IgD-negative memory B cell (primary cell): ENCODE data around the gene TDRD1. TPM values are rescaled to one million over a fixed set of nuclear protein-coding genes. Genes with fewer than 3 reads are reported as not detected.
A peak's percentile ranks its signal among the peaks of the same experiment; 100 is the strongest.

ENCODE experiments used
- H3K27ac Mint-ChIP-seq, 3 donors: one replicate each; pipeline ENCODE4 v1.8.0; 2020 to 2022; ENCODE audit warnings: mild to moderate bottlenecking in 3 of 3, mixed read lengths in 3 of 3, moderate library complexity in 1 of 3
- H3K27me3 Mint-ChIP-seq: one replicate; pipeline ENCODE4 v1.8.0; 2021; ENCODE audit warnings: mixed read lengths
- H3K36me3 Mint-ChIP-seq: one replicate; pipeline ENCODE4 v1.8.0; 2020; ENCODE audit warnings: mild to moderate bottlenecking, mixed read lengths
- H3K4me1 Mint-ChIP-seq, 3 donors: one replicate each; pipeline ENCODE4 v1.8.0; 2020 to 2022; ENCODE audit warnings: mixed read lengths in 3 of 3, mild to moderate bottlenecking in 1 of 3
- H3K4me3 Mint-ChIP-seq, 4 donors: one replicate each; pipeline ENCODE4 v1.8.0; 2020 to 2022; ENCODE audit warnings: mild to moderate bottlenecking in 4 of 4, mixed read lengths in 4 of 4, moderate library complexity in 3 of 4
- H3K9me3 Mint-ChIP-seq, 3 donors: one replicate each; pipeline ENCODE4 v1.8.0; 2020 to 2021; ENCODE audit warnings: mixed read lengths in 3 of 3, mild to moderate bottlenecking in 1 of 3
- polyA plus RNA-seq: library from polyadenylated mRNA; unstranded; fragments of 300-500 nt; fragmentation: Illumina TruSeq; gene quantifications from one replicate; pipeline ENCODE4 v1.2.3, GENCODE V29; 2021

Gene TDRD1
- polyA plus RNA-seq, 1 donor from 2014 or later: not detected

DNA sequence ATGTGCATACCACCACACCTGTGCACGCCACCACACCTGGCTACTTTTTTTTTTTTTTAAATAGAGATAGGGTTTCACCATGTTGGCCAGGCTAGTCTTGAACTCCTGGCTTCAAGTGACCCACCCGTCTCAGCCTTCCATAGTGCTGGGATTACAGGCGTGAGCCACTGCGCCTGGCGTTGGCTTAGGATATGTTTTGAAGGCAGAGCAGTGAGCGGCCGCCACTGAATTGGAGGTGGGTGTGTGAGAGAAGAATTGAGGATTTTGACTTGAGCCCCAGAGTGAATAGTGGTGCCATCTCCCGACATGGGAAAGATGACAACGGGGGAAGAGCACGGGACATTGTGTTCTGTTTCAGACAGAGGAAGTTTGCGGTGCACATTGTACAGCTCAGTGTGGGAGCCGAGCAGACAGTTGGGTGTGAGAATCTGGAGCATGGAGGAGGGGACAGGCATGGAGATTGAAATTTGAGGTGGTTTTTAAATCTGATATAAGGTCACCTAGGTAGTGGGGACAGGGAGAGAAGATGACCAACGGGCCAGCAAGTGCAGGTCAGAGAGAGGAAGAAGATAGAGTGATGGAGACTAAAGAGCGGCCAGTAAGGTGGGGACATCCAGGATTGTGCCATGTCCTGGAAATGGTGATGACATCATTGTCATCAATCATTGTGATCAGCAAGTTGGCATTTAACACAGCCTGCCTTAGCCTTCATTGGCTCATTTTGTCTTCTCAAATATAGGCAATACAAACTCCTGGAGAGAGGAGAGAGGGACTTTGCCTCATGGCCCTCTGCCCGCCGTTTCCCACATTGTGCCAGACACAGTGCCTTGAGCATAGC, 95.7 kb downstream of the TDRD1 start:
- H3K4me1 Mint-ChIP-seq: peaks cover 0 to 2% (median 0%) of the 10 kb centered on the region in 3 donors
- no peak overlapping the region for H3K4me3 Mint-ChIP-seq
- no peak overlapping the region for H3K27ac Mint-ChIP-seq
- H3K9me3 Mint-ChIP-seq: no peaks in the 10 kb centered on the region
- H3K36me3 Mint-ChIP-seq: peaks cover 2% of the 10 kb centered on the region
- peaks cover 14% of the 10 kb centered on the region for H3K27me3 Mint-ChIP-seq

DNA sequence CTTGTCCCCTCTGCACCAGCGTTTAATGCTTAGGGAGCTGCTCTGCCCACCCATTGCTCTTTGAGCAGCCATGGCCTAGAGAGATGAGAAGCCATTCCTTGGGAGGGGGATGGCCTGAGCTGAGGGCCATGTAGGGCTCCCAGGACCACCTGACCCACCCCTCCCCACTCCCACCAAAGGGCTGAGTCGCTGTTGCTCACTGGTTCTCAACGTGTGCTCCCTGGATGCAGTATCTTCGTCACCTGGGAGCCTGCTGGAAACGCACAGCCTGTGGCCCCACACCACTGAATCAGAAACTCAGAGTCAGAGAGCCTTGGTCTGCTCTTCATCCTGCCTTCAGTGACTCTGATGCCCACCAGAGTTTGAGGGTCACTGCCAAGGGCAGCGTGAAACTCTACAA, 96.9 kb downstream of the TDRD1 start:
- Mint-ChIP-seq H3K36me3 (peaks cover 2% of the 10 kb centered on the region), H3K9me3 (no peaks in the 10 kb centered on the region), H3K4me1 (peaks cover 0 to 2% (median 0%) of the 10 kb centered on the region in 3 donors), H3K27ac (no peak overlapping the region), H3K4me3 (no peak overlapping the region), H3K27me3 (peaks cover 11% of the 10 kb centered on the region)

DNA sequence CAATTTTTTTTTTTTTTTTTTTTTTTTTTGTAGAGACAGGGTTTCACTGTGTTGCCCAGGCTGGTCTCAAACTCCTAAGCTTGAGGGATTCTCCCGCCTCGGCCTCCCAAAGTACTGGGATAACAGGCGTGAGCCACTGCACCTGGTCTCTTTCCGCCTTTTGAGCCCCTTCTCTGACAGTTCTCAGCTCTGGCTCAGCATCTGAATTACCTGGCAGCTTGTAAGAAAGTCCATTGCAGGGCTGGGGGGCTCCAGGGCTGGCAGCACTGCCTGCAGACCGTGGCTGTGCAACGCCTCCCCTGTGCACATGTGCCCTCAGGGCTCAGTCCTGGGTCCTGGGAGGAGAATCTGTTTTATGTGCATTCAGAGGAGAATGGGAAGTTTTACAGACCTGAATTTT, 97.5 kb downstream of the TDRD1 start:
- Mint-ChIP-seq H3K4me1 (peaks cover 0 to 2% (median 0%) of the 10 kb centered on the region in 3 donors), H3K27ac (no peak overlapping the region), H3K9me3 (no peaks in the 10 kb centered on the region), H3K27me3 (peaks cover 11% of the 10 kb centered on the region), H3K4me3 (no peak overlapping the region), H3K36me3 (peaks cover 2% of the 10 kb centered on the region)

DNA sequence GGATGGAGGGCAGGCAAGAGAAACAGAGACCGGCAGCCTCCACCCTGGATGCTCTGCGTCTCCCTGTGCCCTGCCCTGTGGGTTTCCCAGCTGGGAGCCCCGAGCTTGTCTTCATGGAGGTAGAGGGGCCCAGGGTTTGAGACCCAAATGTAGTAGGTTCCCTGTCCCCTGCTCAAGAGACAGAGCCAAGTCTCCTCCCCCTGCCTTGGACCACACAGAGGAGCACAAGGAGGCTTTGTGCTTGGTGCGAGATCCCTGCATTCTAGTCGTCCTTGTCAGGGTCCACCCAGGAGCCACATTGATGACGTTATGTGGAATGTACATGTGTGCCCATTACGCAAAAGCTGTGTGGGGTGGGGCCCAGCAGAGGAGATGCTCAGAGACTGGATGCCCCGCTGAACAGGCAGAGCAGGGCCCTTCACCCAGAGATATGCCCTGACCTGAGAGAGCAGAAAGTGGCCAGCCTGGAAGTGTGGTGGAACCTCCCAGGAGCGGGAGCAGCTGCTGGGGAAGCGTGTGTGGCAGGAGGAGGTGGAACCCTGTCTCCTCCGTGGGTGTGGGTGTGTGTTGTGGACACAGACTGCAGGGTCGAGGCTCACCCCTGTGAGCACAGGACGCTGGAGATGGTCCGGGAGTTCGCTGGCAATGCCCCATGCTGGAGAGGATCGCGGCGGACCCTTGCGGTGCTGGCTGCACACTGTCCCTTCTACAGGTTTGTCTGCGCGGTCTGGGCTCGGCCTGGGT, 99.2 kb downstream of the TDRD1 start:
- Mint-ChIP-seq H3K27ac (peak overlapping the region in 1 of 3 donors; percentile 59), H3K36me3 (peaks cover 2% of the 10 kb centered on the region), H3K4me3 (no peak overlapping the region), H3K27me3 (peaks cover 11% of the 10 kb centered on the region), H3K4me1 (peaks cover 0 to 4% (median 0%) of the 10 kb centered on the region in 3 donors), H3K9me3 (no peaks in the 10 kb centered on the region)

DNA sequence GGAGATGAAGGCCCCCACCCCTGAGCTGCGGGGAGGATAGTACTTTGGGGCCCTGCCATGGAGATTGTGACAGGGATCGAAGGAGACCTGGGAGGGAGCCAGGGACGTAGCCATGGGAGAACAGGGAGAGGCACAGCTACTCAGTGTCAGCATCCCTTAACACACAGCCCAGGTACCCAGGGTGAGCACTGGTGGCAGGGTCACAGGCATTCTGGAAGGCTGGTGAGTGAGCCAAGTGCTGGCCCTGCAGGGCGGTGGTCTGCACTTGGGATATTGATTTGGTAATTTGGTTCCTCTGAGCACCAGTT, 99.7 kb downstream of the TDRD1 start:
- Mint-ChIP-seq H3K4me3 (no peak overlapping the region), H3K27ac (no peak overlapping the region), H3K27me3 (peaks cover 11% of the 10 kb centered on the region), H3K9me3 (no peaks in the 10 kb centered on the region), H3K4me1 (peaks cover 0 to 4% (median 0%) of the 10 kb centered on the region in 3 donors), H3K36me3 (peaks cover 2% of the 10 kb centered on the region)

DNA sequence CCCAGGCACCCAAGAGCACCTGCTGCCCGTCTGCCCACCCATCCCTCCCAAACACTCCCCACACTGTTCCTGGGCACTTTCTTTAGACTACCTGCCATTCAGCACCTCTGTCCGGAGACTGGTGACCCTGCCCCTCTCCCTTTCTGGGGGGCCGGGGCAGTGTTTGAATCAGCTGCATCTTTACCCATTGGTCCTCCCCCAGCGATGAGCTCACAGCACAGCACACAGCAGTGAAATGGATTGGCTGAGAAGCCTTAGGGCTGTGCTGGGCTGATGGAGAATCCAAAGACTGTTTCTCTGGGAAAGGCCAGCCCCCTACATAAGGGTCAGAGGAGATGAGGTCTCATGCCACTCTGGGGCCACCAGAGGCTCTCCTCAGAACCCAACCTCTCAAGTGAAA, 100.1 kb downstream of the TDRD1 start:
- H3K4me3 Mint-ChIP-seq: no peak overlapping the region
- no peaks in the 10 kb centered on the region for H3K9me3 Mint-ChIP-seq
- H3K36me3 Mint-ChIP-seq: peaks cover 2% of the 10 kb centered on the region
- H3K27me3 Mint-ChIP-seq: peaks cover 11% of the 10 kb centered on the region
- peaks cover 0 to 4% (median 0%) of the 10 kb centered on the region in 3 donors for H3K4me1 Mint-ChIP-seq
- no peak overlapping the region for H3K27ac Mint-ChIP-seq

DNA sequence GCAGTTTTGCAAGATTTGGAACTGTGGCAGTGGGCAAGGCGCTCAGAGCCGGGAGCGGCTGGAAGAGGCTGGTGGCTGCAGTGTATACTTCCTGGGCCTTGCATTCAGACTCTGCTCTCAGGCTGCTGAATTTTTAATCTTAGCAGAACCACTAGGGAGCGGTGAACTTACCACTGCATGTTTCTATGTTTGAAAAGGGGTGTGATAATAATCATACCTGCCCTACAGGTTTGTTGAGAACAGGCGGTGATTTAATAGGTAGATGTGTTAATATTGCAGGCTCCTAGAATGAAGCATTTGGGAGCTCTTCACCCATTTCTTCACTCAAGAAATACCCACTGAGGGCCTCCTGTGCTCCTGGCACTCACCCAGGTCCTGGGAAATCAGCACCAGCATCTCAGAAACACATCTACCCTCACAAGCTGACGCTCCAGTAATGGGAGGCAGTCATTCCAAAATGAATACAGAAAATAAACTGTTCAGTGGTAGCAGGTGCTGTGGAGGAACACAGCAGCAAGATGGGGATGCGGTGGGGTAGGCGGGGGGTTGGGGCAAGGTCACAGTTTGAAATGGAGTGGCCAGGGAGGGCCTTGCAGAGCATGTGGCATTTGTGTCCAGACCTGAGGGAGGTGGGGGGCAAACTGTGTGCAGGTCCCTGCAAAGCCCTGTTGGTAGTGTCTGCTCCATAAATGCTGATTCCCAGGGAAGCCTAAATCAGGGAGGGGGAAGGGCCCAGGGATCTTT, 100.9 kb downstream of the TDRD1 start:
- Mint-ChIP-seq H3K27me3 (peaks cover 8% of the 10 kb centered on the region), H3K4me3 (no peak overlapping the region), H3K9me3 (no peaks in the 10 kb centered on the region), H3K27ac (no peak overlapping the region), H3K36me3 (peaks cover 2% of the 10 kb centered on the region), H3K4me1 (peaks cover 0 to 4% (median 0%) of the 10 kb centered on the region in 3 donors)

DNA sequence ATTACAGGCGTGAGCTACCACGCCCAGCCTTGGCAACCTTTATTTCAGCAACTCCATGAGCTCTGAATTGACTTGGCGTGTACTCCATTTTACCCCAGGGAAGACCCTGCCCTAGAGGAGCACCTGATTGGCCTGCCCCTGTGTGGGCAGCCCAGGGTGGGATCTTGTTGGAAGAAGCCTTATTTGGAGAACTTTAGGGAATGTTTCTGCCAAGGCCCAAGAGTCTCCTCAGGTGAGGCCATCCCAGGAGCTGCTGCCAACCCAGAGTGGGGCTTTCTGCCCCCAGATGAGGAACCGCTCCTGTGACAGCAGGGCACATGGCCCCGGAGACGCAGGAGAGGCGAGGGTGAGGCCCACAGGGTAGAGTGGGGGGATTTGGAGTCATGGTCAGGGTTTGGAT, 101.9 kb downstream of the TDRD1 start:
- Mint-ChIP-seq H3K36me3 (peaks cover 2% of the 10 kb centered on the region), H3K4me1 (peaks cover 0 to 4% (median 0%) of the 10 kb centered on the region in 3 donors), H3K27me3 (peaks cover 8% of the 10 kb centered on the region), H3K9me3 (no peaks in the 10 kb centered on the region), H3K4me3 (no peak overlapping the region), H3K27ac (no peak overlapping the region)

DNA sequence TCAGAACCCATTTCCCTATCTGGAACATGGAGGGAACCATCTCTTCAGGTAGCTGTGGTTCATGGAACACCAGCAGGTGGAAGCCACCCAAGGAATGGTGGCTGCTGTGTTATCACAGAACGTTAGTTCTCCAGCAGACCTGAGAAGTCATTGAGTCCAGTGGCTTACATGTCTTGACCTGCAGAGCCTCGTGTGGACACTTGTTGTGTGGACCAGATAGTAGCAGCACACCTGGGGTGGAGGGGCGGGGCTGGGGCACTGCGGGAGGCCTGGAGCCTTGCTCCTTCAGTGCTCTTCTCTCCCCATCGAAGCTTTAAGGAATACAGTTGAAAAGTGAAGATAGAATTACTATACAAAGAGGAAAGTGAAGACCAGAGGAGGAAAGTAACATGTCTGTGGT, 102.3 kb downstream of the TDRD1 start:
- H3K27me3 Mint-ChIP-seq: peaks cover 8% of the 10 kb centered on the region
- H3K27ac Mint-ChIP-seq: no peak overlapping the region
- peaks cover 0 to 4% (median 0%) of the 10 kb centered on the region in 3 donors for H3K4me1 Mint-ChIP-seq
- H3K9me3 Mint-ChIP-seq: no peaks in the 10 kb centered on the region
- H3K36me3 Mint-ChIP-seq: peaks cover 2% of the 10 kb centered on the region
- H3K4me3 Mint-ChIP-seq: no peak overlapping the region

Other genes starting within 250 kb of the TDRD1 start
- not detected for gene ADRB1, start 135.5 kb upstream of the TDRD1 start, polyA plus RNA-seq
- 22.6 TPM for gene CCDC186, start 5.2 kb upstream of the TDRD1 start, polyA plus RNA-seq
- not detected for gene VWA2, start 59.9 kb downstream of the TDRD1 start, polyA plus RNA-seq
- 3.0 TPM for gene AFAP1L2, start 225.1 kb downstream of the TDRD1 start, polyA plus RNA-seq